ENCODE measurements around the gene NEK2. TPM values are rescaled to one million over a fixed set of nuclear protein-coding genes. Genes with fewer than 3 reads are reported as not detected.
A peak's percentile ranks its signal among the peaks of the same experiment; 100 is the strongest.
"Not testable (repeated sequence)": the region's sequence is repeated elsewhere in the genome, so short reads cannot be mapped to it uniquely, and the experiment has no call there.

The NEK2 gene
- total RNA-seq, 1 experiment from 2014 or later: 45.7 TPM

DNA sequence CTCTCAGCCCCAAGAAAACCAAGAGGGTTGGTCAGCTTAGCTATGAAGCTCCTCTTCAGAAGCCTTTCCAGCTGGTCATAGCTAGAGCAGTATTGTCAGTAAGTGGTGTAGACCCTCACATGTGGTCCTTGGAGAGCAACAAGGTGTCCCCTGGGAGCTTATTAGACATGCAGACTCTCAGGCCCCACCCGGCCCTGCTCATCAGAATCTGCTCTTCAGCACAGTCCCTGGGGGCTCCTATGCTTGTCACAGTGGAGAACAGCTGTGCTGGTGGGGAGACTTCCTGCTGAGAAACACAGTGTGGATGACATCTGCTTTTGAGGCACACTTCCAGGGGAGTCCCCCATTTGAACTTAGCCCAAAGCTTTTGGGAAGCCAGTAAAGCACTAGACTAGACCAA is 21.9 kb upstream of the NEK2 start:
- Histone ChIP-seq H3K36me3 (ENCODE audit: insufficient read depth, low read length, poor library complexity, severe bottlenecking) (no peaks in the 10 kb centered on the region), H3K9me3 (ENCODE audit: low read depth, low read length, poor library complexity, severe bottlenecking) (no peaks in the 10 kb centered on the region), H3K4me1 (ENCODE audit: insufficient read depth, low read length, poor library complexity, severe bottlenecking) (peaks cover 15% of the 10 kb centered on the region), H3K27ac (ENCODE audit: low read depth, low read length, poor library complexity, severe bottlenecking) (no peak overlapping the region), H3K27me3 (replicated peaks; ENCODE audit: insufficient read depth, low read depth, low read length, poor library complexity) (no peaks in the 10 kb centered on the region), H3K4me3 (ENCODE audit: low read depth, low read length, poor library complexity, severe bottlenecking) (no peak overlapping the region)
- intact Hi-C loops (cut with micrococcal nuclease; ENCODE audit: unreplicated experiment): loop anchor here (5.0 to 10.0 kb wide), 2 partner anchors 247 to 760 kb away; no protein-coding TSS in a partner anchor
- BruUV-seq (replicated peaks): no TSS peak
- DNase-seq (ENCODE audit: low spot score): peak; percentile 61
- POLR2A ChIA-PET (ENCODE audit: low non-redundant PET): interaction anchor here (0.6 kb wide), 1 partner anchor 17 kb away, joined by 3 read pairs; no protein-coding TSS in a partner anchor
- TF ChIP-seq, protein P1, sequence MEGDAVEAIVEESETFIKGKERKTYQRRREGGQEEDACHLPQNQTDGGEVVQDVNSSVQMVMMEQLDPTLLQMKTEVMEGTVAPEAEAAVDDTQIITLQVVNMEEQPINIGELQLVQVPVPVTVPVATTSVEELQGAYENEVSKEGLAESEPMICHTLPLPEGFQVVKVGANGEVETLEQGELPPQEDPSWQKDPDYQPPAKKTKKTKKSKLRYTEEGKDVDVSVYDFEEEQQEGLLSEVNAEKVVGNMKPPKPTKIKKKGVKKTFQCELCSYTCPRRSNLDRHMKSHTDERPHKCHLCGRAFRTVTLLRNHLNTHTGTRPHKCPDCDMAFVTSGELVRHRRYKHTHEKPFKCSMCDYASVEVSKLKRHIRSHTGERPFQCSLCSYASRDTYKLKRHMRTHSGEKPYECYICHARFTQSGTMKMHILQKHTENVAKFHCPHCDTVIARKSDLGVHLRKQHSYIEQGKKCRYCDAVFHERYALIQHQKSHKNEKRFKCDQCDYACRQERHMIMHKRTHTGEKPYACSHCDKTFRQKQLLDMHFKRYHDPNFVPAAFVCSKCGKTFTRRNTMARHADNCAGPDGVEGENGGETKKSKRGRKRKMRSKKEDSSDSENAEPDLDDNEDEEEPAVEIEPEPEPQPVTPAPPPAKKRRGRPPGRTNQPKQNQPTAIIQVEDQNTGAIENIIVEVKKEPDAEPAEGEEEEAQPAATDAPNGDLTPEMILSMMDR (conservative IDR thresholded peaks at IDR 0.05; ENCODE audit: low read depth, low read length): no peak
- no peak for TF ChIP-seq EZH2 (IDR thresholded peaks at IDR 0.05; ENCODE audit: borderline replicate concordance, low read depth, low read length, poor library complexity, severe bottlenecking)
- CTCF ChIA-PET: no interaction called here

GRCh38 chr1:211695135-211695816 is 19.9 kb upstream of the NEK2 start:
- BruUV-seq (replicated peaks): no TSS peak
- CTCF ChIA-PET: interaction anchor here (0.6 kb wide), 1 partner anchor 507 kb away, joined by 7 read pairs; no protein-coding TSS in a partner anchor
- Histone ChIP-seq H3K4me3 (ENCODE audit: low read depth, low read length, poor library complexity, severe bottlenecking) (no peak overlapping the region), H3K9me3 (ENCODE audit: low read depth, low read length, poor library complexity, severe bottlenecking) (no peaks in the 10 kb centered on the region), H3K4me1 (ENCODE audit: insufficient read depth, low read length, poor library complexity, severe bottlenecking) (peaks cover 15% of the 10 kb centered on the region), H3K27ac (ENCODE audit: low read depth, low read length, poor library complexity, severe bottlenecking) (no peak overlapping the region), H3K36me3 (ENCODE audit: insufficient read depth, low read length, poor library complexity, severe bottlenecking) (no peaks in the 10 kb centered on the region), H3K27me3 (replicated peaks; ENCODE audit: insufficient read depth, low read depth, low read length, poor library complexity) (no peaks in the 10 kb centered on the region)
- DNase-seq (ENCODE audit: low spot score): no peak
- no peak for TF ChIP-seq EZH2 (IDR thresholded peaks at IDR 0.05; ENCODE audit: borderline replicate concordance, low read depth, low read length, poor library complexity, severe bottlenecking)
- TF ChIP-seq, protein P1 (conservative IDR thresholded peaks at IDR 0.05; ENCODE audit: low read depth, low read length): no peak
- intact Hi-C loops (cut with micrococcal nuclease; ENCODE audit: unreplicated experiment): loop anchor here (5.0 to 10.0 kb wide), 2 partner anchors 250 to 762 kb away; no protein-coding TSS in a partner anchor
- POLR2A ChIA-PET (ENCODE audit: low non-redundant PET): no interaction called here

DNA sequence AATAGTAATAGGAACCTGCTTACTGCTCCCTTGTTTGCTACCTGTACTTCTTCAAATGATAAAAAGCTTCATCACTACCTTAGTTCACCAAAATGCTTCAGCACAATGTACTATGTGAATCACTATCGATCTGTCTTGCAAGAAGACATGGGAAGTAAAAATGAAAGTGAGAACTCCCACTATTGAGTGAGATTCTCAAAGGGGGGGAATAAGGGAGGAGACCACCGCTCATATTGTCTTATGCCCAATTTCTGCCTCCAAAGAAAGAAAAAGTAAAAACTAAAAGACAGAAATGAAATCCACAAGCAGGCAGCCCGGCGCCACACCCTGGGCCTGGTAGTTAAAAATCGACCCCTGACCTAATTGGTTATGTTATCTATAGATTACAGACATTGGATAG is 18.5 kb upstream of the NEK2 start:
- H3K27me3 ChIP-seq (replicated peaks; ENCODE audit: insufficient read depth, low read depth, low read length, poor library complexity); DNase-seq (ENCODE audit: low spot score); CTCF ChIA-PET; H3K9me3 ChIP-seq (ENCODE audit: low read depth, low read length, poor library complexity, severe bottlenecking); H3K27ac ChIP-seq (ENCODE audit: low read depth, low read length, poor library complexity, severe bottlenecking); BruUV-seq (replicated peaks); H3K4me3 ChIP-seq (ENCODE audit: low read depth, low read length, poor library complexity, severe bottlenecking); POLR2A ChIA-PET (ENCODE audit: low non-redundant PET); H3K36me3 ChIP-seq (ENCODE audit: insufficient read depth, low read length, poor library complexity, severe bottlenecking): not testable (repeated sequence)
- intact Hi-C loops (cut with micrococcal nuclease; ENCODE audit: unreplicated experiment): loop anchor here (10.0 kb wide), 1 partner anchor 251 kb away; no protein-coding TSS in a partner anchor
- peaks cover 15% of the 10 kb centered on the region for H3K4me1 ChIP-seq (ENCODE audit: insufficient read depth, low read length, poor library complexity, severe bottlenecking)

- H3K27me3 ChIP-seq (replicated peaks; ENCODE audit: insufficient read depth, low read depth, low read length, poor library complexity): no peaks in the 10 kb centered on the region
- ChIA-PET POLR2A (ENCODE audit: low non-redundant PET) (no interaction called here), CTCF (no interaction called here)
- H3K36me3 ChIP-seq (ENCODE audit: insufficient read depth, low read length, poor library complexity, severe bottlenecking): no peaks in the 10 kb centered on the region
- no peaks in the 10 kb centered on the region for H3K9me3 ChIP-seq (ENCODE audit: low read depth, low read length, poor library complexity, severe bottlenecking)
- no peaks in the 10 kb centered on the region for H3K4me1 ChIP-seq (ENCODE audit: insufficient read depth, low read length, poor library complexity, severe bottlenecking)
- no peak overlapping the region for H3K4me3 ChIP-seq (ENCODE audit: low read depth, low read length, poor library complexity, severe bottlenecking)
- DNase-seq (ENCODE audit: low spot score): no peak
- BruUV-seq (replicated peaks): no TSS peak
- intact Hi-C loops (cut with micrococcal nuclease; ENCODE audit: unreplicated experiment): no loop called here
- TF ChIP-seq EZH2 (IDR thresholded peaks at IDR 0.05; ENCODE audit: borderline replicate concordance, low read depth, low read length, poor library complexity, severe bottlenecking): no peak
- TF ChIP-seq, protein P1 (conservative IDR thresholded peaks at IDR 0.05; ENCODE audit: low read depth, low read length): no peak
- no peak overlapping the region for H3K27ac ChIP-seq (ENCODE audit: low read depth, low read length, poor library complexity, severe bottlenecking)
These were observed 13.0 kb upstream of the NEK2 start for GRCh38 chr1:211688421-211688820.
